Pons (tissue), 1 donor: ENCODE results near the gene RTKN.
A peak's percentile ranks its signal among the peaks of the same experiment; 100 is the strongest.
"Not testable (repeated sequence)": the region's sequence is repeated elsewhere in the genome, so short reads cannot be mapped to it uniquely, and the experiment has no call there.

Source experiments
- DNase-seq: peaks from one replicate; pipeline ENCODE4 v3.0.0-alpha.2; 2016; ENCODE audit warnings: low spot score

RTKN gene, protein sequence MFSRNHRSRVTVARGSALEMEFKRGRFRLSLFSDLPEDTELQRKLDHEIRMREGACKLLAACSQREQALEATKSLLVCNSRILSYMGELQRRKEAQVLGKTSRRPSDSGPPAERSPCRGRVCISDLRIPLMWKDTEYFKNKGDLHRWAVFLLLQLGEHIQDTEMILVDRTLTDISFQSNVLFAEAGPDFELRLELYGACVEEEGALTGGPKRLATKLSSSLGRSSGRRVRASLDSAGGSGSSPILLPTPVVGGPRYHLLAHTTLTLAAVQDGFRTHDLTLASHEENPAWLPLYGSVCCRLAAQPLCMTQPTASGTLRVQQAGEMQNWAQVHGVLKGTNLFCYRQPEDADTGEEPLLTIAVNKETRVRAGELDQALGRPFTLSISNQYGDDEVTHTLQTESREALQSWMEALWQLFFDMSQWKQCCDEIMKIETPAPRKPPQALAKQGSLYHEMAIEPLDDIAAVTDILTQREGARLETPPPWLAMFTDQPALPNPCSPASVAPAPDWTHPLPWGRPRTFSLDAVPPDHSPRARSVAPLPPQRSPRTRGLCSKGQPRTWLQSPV

DNA sequence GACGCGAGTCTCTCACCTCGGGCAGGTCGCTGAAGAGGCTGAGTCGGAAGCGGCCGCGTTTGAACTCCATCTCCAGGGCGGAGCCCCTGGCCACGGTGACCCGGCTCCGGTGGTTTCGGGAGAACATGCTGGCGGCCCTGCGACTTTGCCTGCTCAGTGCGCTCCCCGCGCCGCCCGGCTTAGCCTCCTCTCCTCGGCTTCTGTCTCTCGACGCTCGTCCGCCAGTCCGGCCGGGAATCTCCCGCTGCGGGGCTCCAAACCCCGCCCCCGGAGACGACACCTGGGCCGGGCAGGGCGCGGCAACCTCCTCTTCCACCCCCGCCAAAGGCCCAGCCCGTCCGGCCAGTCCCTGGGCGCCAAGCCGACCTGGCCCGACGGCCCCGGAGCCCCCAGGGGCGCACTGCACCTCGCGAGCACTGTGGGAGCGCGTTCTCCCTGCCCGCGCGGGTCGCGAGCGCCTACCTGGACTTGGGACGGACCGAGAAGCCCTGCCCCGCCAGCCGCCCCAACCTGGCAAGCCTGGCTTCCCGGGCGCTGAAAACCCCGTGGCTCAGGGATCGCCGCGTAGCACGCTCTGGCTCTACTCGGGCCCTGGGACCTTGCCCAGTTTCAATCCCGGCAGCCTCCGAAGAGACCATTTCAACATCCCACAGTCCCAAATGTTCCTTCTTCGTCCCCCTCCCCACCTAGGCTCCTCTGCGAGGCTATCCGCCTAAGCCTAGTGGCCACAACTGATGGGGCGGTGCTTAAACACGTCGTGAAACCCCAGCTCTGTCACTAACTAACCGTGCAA is at the start of gene RTKN:
Gene RTKN, minus strand, starts transcription at position 248 of the 793 bp plus-strand sequence. Its CDS starts 121 bp downstream, at position 127.
- DNase-seq = no peak

DNA sequence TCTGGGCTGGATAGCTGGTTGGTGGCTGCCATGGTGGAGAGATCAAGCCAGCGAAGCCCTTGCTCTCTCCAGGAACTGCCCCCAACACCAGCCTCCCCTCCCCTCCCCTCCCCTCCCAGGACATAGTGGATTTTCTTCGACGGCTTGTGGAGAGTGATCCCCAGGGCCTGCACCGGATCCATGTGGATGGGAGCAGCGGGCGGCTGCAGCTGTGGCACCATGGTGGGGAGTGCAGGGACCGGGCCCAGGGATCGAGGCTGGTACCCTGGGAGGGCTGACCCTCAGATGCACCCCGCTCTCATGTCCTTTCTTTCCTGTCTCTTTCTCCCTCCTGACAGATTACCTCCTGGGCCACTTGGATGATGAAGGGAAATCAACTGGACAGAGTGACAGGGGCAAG is 48.2 kb upstream of the RTKN start:
- no peak for DNase-seq

DNA sequence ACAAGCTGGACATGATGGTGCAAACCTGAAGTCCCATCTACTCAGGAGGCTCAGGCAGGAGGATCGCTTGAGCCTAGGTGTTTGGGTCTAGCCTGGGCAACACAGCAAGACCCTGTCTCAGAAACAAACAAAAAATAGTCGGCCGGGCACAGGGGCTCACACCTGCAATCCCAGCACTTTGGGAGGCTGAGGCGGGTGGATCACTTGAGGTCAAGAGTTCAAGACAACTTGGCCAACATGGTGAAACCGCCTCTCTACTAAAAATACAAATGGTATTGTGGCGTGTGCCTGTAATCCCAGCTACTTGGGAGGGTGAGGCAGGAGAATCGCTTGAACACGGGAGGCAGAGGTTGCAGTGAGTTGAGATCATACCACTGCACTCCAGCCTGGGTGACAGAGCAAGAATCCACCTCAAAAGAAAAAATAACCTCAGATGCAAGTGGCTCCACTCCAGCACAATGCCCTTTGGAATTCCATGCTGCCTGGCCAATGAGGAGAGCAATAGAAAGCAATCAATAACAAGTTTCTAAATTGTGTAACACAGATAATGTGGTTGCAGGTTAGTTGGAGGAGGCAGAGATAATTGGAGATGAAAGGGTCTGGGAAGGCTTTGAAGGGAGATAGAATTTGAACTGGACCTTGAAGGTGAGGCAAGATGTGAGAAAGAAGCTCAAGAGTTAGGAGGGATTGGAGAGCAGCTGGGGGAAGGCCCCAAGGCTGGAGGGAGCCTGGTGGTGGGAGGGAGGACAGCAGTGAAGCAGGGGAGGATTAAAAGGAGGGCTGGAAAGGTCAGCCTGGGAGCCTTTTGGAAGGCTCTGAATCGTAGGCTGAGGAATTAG is 47.1 kb upstream of the RTKN start:
- no peak for DNase-seq

DNA sequence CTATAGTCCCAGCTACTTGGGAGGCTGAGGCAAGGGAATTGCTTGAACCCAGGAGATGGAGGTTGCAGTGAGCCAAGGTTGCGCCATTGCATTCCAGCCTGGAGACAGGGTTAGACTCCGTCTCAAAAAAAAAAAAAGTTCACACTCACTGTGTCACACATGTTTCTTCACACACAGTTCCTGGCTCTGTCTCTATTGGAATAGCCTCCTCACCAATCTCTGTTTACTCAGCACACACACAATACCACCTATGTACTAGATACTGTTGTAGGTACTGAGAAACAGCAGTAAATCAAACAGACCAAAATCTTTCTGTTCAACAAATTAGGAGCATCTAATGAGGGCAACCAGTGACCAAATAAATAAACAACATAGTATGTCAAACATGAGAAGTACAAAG is 44.4 kb upstream of the RTKN start:
- DNase-seq = no peak

DNA sequence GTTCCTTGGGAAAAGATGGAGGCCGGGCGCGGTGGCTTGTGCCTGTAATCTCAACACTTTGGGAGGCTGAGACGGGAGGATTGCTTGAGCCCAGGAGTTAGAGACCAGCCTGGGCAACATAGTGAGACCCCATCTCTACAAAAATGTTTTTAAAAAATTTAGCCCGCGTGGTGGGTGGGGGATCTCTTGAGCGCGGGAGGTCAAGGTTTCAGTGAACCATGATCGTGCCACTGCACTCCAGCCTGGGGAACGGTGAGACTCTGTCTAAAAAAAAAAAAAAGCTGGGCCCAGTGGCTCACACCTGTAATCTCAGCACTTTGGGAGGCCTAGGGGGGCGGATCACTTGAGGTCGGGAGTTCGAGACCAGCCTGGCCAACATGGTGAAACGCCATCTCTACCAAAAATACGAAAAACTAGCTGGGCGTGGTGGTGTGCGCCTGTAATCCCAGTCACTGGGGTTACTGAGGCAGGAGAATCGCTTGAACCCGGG is 42.0 kb upstream of the RTKN start:
- not testable (repeated sequence) for DNase-seq

DNA sequence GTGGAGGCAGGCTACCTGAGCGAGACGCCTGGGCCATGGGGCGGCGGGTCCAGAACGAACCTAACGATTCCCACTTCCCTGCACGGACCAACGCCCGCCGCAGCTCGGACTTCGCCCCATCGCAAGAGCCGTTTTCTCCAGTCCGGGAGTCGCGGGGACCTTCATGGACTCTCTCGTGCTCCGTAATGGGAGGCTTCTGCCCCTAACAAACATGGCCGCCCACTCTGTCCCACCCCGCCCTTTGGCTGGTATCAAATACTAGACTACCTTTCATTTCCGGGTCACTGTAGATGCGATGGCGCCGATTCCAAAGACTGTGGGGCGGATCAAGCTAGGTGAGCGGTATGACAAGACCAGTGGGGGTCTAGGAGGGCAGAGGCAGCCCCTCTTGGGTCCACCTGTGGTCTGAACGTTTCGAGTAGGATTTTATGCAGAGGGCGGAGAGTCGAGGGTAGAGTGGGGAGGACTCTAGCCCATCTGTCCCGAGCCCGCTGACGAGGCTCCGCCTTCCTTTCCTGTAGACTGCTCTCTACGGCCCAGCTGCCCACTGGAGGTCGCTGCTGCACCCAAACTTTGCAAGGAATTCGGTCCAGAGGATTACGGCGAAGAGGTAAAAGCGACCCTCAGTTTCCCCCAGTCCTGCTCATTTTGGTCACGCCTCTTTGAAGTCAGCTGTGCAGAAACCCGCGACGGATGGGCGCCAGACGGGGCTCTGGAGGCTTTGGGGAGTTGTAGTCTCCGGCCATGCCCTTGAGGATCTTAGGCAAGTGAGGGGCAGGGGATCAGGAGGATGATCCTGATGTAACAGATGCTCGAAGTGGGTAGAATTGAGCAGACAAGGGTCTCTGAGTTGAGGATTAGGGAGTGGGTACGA is 41.3 kb upstream of the RTKN start, which contains the start of the genes CCDC142 and TTC31:
Gene CCDC142, minus strand, starts transcription at position 198 of the 874 bp plus-strand sequence. Its CDS starts 161 bp downstream, at position 37.
Gene TTC31, plus strand, starts transcription at position 281 of the 874 bp plus-strand sequence. Its CDS starts 15 bp downstream, at position 296.
- DNase-seq = peak; percentile 98

DNA sequence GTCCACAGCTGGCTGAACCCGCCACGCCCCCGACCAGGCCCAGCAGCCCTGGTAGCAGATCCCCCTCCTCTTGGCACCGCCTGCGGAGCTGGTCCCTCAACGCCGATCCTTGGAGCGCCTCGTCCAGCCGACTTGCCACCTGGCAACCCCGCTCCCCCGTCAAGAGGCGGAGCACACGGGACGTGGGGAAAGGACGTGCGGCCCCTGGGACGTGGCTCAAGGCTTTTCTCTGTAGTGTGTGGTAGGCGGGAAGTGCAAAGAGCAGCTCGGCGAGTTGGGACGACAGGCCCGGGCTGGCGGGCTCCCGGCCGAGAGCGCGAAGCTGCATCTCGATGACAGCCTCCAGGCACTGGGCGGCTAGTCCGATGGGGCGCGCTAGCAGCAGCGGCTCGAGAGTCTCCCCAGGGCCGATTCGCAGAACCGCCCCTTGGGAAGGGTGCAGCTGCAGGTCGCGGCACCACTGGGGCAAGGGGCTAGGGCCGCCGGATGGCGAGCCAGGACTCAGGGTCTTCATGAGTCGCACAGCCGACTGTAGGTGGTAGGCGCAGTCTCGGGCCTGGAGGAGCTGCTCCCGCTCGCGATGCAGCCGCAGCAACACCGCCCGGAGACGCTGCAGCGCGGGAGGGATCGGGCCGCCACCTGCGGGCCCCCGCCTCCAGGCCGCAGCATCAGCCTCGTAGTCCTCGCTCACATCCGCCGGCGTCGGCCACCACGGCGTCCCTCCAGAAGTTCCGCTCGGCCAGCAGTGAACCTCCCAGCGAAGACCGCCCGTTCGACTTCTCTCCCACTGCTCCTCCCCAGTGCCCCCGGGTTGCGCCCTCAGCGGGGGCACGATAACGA is 40.4 kb upstream of the RTKN start:
- DNase-seq = no peak

DNA sequence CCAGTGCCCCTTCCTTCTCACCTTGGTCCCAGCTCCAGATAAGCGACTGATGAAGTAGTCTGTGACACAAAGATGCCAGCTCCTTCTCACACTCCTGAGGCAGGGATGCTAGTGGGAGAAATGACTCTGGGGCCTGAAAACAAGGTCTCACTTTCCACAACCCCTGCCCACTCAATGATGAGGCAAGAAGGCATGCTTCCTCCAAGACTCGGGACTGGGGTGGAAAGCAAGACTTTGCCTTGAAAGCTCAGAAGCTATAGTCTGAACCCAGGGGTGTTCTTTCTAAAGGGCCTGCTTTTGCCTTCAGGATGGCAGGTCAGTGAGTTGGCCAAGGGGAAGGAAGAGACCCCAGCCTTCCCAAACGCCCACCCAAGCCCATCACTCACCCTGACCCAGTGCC is 39.7 kb upstream of the RTKN start:
- no peak for DNase-seq

DNA sequence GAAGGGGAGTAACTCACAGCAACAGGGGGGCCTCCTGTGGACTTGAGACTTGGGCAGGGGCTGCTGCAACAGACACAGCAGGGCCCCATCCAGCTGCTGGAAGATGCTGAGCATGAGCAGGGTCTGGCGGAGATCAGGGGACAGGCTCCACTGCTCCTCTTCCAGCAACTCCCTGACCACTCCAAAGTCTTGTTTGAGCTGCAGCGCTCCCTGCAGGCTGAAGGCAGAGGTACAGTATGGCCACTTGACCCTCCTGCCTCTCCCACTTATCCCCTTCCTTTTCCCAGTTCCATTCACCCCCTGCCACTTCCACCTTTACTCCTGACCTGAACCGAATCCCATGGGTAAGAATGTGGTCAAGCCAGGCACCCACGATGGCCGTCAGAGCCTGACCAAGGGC is 33.2 kb upstream of the RTKN start:
- DNase-seq = no peak

DNA sequence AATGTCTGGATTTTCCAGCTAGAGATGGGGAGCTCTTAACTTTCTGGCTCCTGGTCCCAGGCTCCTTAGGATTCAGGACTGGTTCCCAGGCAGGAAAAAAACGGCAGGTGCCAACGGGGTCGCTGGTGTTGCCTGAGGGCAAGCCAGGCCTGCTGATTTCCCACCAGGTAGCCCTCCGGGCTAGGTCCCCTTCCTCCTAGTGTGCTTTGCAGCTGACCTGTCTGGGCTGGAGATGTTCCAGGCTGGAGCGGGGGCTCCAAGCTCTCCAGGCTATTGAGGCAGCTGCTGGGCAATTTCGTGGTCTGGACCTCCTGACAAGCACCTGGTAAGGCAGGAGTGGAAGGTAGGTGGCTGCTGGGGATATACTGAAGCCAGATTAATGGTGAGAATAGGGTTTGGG is 32.7 kb upstream of the RTKN start:
- no peak for DNase-seq

DNA sequence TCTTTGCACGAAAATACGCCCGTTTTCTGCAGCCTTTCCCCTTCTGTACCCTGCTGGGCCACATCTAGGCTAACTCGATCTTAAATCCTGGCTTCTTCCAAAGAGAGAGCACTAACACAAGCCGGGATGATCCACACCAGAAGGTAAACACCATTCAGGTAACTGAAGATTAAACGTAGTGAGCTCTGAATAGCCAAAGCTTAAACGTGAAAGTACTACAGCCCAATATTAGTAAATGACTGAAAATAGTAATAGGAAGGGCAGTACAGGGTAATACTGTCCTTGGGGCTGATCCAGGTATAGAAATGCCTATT is 31.2 kb upstream of the RTKN start:
- DNase-seq = peak; percentile 26

DNA sequence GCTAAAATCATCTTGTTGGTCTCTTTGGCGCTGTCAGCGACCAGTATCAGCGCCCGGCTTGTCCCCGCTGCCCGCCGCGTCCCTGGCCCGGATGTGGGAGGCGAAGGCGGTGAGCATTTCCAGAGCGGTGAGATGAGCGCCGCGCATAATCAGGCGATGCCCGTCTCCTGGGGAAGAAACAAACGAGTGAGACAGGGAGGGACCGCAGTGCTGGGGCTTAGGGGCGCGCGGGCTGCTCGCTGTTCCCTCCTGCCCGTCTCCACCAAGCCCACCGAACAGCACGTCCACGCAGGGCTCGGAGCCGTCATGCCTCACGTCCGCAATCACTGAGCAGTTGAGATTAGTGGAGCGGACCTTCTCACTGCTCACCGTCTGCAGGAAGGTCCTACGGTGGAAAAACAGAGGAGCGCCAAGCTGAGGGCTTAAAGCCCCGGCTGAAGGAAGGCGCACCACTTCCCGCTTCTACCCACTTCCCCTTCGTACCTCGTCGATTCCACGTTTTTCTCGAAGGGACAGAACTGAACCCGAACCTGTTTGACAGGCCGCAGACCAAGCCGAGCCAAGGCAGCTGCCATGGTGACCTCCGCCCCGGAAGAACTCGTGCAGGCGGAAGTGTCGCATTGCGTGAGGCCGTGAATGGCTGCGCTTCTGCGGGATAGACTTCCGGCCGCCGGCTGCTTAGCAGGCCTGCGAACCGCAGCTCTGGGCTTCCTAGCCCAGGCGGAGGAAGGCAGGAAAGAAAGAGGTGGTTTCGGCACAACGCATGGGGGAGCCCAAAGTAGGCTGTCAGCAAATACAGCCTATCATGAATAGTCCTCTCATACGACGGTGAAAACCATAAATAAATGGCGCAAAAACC is 30.6 kb upstream of the RTKN start, which contains the start of gene MRPL53:
Gene MRPL53, minus strand, starts transcription at position 595 of the 859 bp plus-strand sequence. Its CDS starts 20 bp downstream, at position 575.
- peak; percentile 92 for DNase-seq

DNA sequence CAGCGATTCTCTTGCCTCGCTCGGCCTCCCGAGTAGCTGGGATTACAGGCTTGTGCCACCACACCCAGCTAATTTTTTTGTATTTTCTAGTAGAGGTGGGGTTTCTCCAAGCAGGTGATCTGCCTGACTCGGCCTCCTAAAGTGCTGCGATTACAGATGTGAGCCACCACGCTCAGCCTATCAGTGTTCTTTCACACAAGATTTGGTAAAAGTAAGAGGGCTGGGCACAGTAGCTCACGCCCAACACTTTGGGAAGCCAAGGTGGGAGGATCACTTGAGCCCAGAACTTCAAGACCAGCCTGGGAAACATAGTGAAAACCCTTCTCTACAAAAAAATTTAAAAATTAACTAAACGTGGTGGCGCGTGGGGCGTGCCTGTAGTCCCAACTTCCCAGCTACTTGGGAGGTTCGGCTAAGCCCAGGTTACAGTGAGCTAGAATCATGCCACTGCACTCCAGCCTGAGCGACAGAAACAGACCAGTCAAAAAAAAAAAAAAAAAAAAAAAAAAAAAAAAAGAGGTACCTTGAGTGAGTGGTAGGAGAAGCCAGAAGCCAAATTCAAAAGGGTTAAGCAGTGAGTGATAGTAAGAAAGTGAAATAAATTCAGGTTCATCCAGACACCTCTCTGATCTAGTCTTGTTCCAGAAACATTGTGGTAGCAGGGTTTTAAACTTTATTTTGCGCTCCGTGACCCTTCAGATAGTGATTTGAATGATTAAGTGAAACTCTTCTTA is 29.8 kb upstream of the RTKN start:
- DNase-seq = peak; percentile 14

DNA sequence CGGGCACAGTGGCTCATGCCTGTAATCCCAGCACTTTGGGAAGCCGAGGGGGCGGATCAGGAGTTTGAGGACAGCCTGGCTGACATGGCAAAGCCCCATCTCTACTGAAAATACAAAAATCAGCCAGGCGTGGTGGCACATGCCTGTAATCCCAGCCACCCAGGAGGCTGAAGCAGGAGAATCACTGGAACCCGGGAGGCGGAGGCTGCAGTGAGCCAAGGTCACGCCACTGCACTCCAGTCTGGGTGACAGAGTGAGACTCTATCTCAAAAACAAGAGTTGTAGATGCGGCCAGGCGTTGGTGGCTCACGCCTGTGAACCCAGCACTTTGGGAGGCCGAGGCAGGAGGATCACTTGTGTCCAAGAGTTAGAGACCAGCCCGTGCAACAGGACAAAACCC is 29.0 kb upstream of the RTKN start:
- not testable (repeated sequence) for DNase-seq

DNA sequence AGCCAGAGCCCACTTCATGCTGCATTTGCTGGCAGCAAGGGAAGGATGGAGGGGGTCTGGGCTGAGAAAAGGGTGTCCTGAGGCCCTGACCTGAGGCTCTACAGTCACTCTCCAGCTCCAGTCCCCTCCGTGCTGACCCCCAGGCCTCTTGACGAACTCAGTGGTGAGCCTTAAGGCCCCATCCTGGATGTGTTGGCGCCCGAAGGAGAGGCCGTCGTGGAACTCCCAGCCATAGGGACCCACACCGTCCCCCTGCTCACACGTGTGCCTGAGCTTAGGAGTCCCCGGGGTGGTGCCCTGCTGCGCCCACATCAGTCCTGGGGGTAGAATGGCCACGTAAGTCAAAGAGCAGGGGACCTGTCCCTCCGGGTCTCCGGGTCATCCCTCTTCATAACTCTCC is 22.7 kb upstream of the RTKN start:
- DNase-seq = no peak

DNA sequence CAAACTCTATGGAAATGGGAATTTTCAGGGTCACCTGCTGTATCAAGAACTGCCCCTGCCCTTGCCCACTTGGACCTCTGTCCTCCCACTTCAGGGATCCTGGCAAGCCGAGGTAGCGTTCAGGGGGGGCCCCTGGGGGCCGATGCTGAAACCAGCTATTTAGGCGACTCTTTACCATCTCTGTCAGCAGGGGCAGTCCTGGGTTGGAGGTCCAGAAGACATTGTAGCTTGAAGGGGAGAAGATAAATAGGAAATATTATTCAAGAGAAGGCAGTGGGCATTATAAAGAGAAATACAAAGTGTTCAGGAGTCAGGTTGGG is 21.0 kb upstream of the RTKN start:
- no peak for DNase-seq

DNA sequence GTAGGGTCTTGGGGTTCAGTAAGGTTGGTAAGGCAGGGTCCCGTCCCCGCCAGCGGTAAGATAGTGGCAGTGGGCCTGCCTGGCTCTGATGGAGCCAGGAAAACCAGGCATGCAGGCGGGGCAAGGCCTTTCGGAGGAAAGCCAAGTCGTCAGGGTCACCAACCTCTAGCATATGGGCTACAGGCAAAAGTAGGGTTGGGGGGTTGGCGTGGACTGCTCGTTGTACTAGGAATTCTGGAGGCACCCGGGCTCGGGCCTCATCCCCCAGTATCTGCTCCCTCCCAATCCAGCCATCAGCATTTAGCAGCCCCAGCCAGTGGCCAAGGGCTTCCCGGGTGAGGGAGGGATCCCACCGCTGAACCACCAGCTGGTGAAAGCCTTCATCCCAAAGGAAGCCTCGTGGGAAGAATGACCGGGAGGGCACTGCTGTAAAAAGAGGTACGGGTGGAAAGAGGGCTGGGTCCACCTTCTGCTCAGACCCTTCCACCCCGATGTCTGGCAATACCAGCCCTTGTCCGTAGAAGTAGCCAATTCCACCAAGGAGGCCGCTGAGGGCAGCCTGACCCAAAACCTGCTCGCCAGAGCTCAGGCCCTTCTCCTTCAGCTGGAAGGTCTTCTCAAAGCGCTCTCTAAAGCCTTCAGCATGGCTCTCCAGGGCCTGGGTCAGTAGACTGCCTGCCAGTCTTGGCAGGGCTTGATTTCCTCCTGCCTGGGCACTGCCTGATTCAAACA is 20.5 kb upstream of the RTKN start:
- no peak for DNase-seq
